BLaER1 treated with 17β-estradiol and CSF1 and Interleukin-3, amounts not matched to agents 10 nM and 100 nM (cell line): ENCODE data around the gene EPB41L1.

Experiments
- H3K27ac ChIP-seq, 11 experiments: shearing (Covaris generic); formaldehyde crosslinking; 2 replicates each; pipeline ENCODE4 v1.8.1; 2022
- H3K27me3 ChIP-seq, 11 experiments: shearing (Covaris generic); formaldehyde crosslinking; 2 replicates each; pipeline ENCODE4 v1.8.1; 2022
- H3K36me3 ChIP-seq, 11 experiments: shearing (Covaris generic); formaldehyde crosslinking; 2 replicates each; pipeline ENCODE4 v1.8.1; 2022
- H3K4me1 ChIP-seq, 10 experiments: shearing (Covaris generic); formaldehyde crosslinking; 2 replicates each; pipeline ENCODE4 v1.8.1; 2022
- H3K4me2 ChIP-seq, 11 experiments: shearing (Covaris generic); formaldehyde crosslinking; 2 replicates each; pipeline ENCODE4 v1.8.1; 2022
- H3K4me3 ChIP-seq, 10 experiments: shearing (Covaris generic); formaldehyde crosslinking; 2 replicates each; pipeline ENCODE4 v1.8.1; 2022
- H3K9ac ChIP-seq, 11 experiments: shearing (Covaris generic); formaldehyde crosslinking; 2 replicates each; pipeline ENCODE4 v1.8.1; 2022
- H3K9me3 ChIP-seq, 11 experiments: shearing (Covaris generic); formaldehyde crosslinking; replicated peaks in 1 of 11; 2 replicates each; pipeline ENCODE4 v1.8.1; 2022
- H4K20me1 ChIP-seq, 11 experiments: shearing (Covaris generic); formaldehyde crosslinking; 2 replicates each; pipeline ENCODE4 v1.8.1; 2022
- Cebpa-rat ChIP-seq, 11 experiments: shearing (Covaris generic); IDR thresholded peaks; 2 replicates each; pipeline ENCODE4 v1.8.1; 2022

EPB41L1 gene

DNA sequence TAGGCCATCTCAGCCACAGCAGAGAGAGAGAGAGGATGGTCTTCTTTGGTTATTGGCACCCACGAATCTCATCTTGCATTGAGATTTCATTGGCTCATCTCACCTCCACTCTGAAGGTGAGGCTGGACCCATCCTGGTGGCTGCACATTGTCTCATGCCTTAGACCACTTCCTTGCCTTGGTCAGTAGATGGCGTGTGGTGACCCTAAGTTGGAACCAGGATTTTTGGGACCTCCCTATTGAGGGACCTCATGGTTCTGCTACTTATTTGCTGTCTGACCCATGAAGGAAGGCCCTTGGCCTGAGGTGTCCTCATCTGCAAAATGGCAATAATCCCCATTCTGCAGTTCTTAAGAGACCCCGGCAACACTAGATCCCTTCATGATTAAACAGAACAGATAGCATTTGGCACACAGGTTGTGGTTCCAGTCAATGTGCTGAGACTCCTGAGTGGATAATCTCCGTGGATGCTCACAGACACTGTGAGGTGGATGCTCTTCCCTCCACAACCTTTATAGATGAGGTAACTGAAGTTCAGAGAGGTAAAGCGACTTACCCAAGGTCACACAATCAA lies 60.2 kb downstream of the EPB41L1 start:
- Histone ChIP-seq H3K9ac (no peak overlapping the region), H3K27me3 (no peaks in the 10 kb centered on the region), H4K20me1 (0 out of 22 replicates have a peak, but pooled peaks cover 0 to 4% (median 0%) of the 10 kb centered on the region in 11 experiments), H3K36me3 (no peaks in the 10 kb centered on the region), H3K4me3 (no peak overlapping the region), H3K4me2 (no peak overlapping the region), H3K27ac (no peak overlapping the region), H3K9me3 (no peaks in the 10 kb centered on the region), H3K4me1 (no peaks in the 10 kb centered on the region)
- no peak for TF ChIP-seq Cebpa-rat (IDR thresholded peaks at IDR 0.05)

GRCh38 chr20:36215778-36216177 lies 61.2 kb downstream of the EPB41L1 start:
- no peaks in the 10 kb centered on the region for H3K27me3 ChIP-seq
- no peak overlapping the region for H3K4me3 ChIP-seq
- H3K36me3 ChIP-seq = no peaks in the 10 kb centered on the region
- no peaks in the 10 kb centered on the region for H3K9me3 ChIP-seq
- no peak overlapping the region for H3K27ac ChIP-seq
- H3K4me2 ChIP-seq = no peak overlapping the region
- 0 out of 22 replicates have a peak, but pooled peaks cover 0 to 4% (median 0%) of the 10 kb centered on the region in 11 experiments for H4K20me1 ChIP-seq
- TF ChIP-seq Cebpa-rat (IDR thresholded peaks at IDR 0.05) = no peak
- no peak overlapping the region for H3K9ac ChIP-seq
- H3K4me1 ChIP-seq = no peaks in the 10 kb centered on the region

DNA sequence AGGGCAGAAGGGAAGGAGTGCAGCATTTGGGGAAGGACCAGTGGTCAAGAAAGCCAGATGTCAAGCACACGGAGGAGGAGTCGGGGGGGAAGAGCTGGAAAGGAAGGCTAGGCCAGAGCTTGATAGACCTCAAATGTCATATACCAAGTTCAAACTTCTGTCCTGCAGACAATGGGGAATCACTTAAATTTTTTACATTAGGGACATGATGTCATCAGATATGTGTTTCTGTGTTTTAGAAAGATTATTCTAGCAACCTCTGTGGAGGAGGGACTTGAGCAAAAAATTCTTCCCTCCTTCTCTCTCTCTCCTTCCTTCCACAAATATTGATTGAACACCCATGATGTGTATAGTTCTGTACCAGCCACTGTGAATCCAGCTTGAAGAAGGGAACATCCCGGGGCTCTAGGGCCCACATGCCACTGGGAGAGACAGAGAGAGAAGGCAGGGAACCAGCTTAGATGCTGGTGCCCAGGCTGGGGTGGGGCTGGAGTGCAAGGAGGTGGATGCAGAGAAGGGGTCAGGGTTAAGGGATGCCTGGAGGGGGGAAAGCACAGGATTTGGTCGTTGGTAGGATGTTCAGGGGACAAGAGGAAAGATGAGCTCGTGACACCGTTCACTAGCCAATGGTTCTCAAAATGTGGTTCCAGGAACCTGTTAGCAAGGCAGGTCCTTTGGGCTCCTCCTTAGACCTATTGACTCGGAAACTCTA lies 61.9 kb downstream of the EPB41L1 start:
- no peak overlapping the region for H3K4me2 ChIP-seq
- H3K9ac ChIP-seq = no peak overlapping the region
- no peaks in the 10 kb centered on the region for H3K9me3 ChIP-seq
- H3K4me3 ChIP-seq = no peak overlapping the region
- no peaks in the 10 kb centered on the region for H3K4me1 ChIP-seq
- no peaks in the 10 kb centered on the region for H3K27me3 ChIP-seq
- H3K36me3 ChIP-seq = no peaks in the 10 kb centered on the region
- H3K27ac ChIP-seq = no peak overlapping the region
- 0 out of 22 replicates have a peak, but pooled peaks cover 0 to 4% (median 0%) of the 10 kb centered on the region in 11 experiments for H4K20me1 ChIP-seq
- no peak for TF ChIP-seq Cebpa-rat (IDR thresholded peaks at IDR 0.05)

DNA sequence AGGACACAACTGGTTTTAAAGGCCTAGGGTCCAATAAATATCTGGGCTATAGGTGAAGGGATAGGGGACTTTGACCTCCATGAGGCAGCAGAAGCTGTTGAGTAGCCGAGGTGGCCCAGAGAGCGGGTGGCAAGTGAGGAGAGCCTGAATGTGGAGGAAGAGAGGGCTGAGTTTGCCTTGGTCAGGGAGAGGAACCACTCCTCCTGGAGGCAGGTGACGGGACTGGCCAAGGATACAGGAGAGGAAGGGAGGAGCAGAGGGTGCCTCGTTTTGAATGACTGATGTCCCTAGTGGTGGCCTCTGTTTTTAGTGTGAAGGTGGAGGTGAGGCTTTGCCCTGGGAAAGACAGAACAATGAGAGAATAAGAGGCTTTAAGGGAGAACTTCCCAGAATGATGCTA lies 62.7 kb downstream of the EPB41L1 start:
- Histone ChIP-seq H3K4me2 (no peak overlapping the region), H3K4me1 (no peaks in the 10 kb centered on the region), H3K9me3 (no peaks in the 10 kb centered on the region), H3K27ac (no peak overlapping the region), H3K4me3 (no peak overlapping the region), H3K27me3 (no peaks in the 10 kb centered on the region), H4K20me1 (0 out of 22 replicates have a peak, but pooled peaks cover 0 to 4% (median 0%) of the 10 kb centered on the region in 11 experiments), H3K36me3 (no peaks in the 10 kb centered on the region; a peak in 1 of 22 replicates), H3K9ac (no peak overlapping the region)
- no peak for TF ChIP-seq Cebpa-rat (IDR thresholded peaks at IDR 0.05)

- TF ChIP-seq Cebpa-rat (IDR thresholded peaks at IDR 0.05) = no peak
- 0 out of 22 replicates have a peak, but pooled peaks cover 0 to 4% (median 0%) of the 10 kb centered on the region in 11 experiments for H4K20me1 ChIP-seq
- H3K4me2 ChIP-seq = no peak overlapping the region
- no peaks in the 10 kb centered on the region for H3K27me3 ChIP-seq
- H3K9me3 ChIP-seq = no peaks in the 10 kb centered on the region
- no peak overlapping the region for H3K4me3 ChIP-seq
- H3K36me3 ChIP-seq = no peaks in the 10 kb centered on the region; a peak in 1 of 22 replicates
- no peak overlapping the region for H3K27ac ChIP-seq
- H3K4me1 ChIP-seq = no peaks in the 10 kb centered on the region
- H3K9ac ChIP-seq = no peak overlapping the region
Observed at GRCh38 chr20:36218380-36219064, 64.0 kb downstream of the EPB41L1 start.

- Histone ChIP-seq H3K4me2 (no peak overlapping the region), H3K36me3 (no peaks in the 10 kb centered on the region; a peak in 1 of 22 replicates), H3K27me3 (no peaks in the 10 kb centered on the region), H3K9ac (no peak overlapping the region), H4K20me1 (0 out of 22 replicates have a peak, but pooled peaks cover 0 to 4% (median 0%) of the 10 kb centered on the region in 11 experiments), H3K4me1 (no peaks in the 10 kb centered on the region), H3K4me3 (no peak overlapping the region), H3K27ac (no peak overlapping the region), H3K9me3 (no peaks in the 10 kb centered on the region)
- no peak for TF ChIP-seq Cebpa-rat (IDR thresholded peaks at IDR 0.05)
Observed at GRCh38 chr20:36219671-36220220, 65.2 kb downstream of the EPB41L1 start.

DNA sequence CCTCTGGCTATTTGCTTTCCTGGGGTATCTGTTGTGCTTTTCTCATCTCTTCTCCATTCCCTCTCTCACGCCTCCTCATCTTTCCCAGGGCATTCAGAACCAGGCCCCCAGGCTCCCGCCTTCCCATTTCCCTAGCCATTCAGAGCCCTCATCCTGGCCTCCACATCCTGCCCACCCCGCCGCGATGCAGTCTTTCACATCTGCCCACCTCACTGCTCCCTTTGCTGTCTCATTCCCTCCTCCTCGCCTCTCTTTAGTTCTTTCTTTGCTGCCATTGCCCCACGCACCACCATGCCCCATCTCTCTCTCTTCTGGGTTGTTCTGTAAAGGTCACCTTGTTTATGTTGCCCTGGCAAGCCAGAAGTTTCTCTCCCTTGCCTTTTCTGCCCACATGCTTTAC lies 71.1 kb downstream of the EPB41L1 start:
- TF ChIP-seq Cebpa-rat (IDR thresholded peaks at IDR 0.05) = no peak
- Histone ChIP-seq H4K20me1 (no peaks in the 10 kb centered on the region; a peak in 1 of 22 replicates), H3K36me3 (no peaks in the 10 kb centered on the region; a peak in 1 of 22 replicates), H3K9ac (no peak overlapping the region), H3K27ac (no peak overlapping the region), H3K4me1 (no peaks in the 10 kb centered on the region), H3K9me3 (no peaks in the 10 kb centered on the region), H3K4me2 (no peak overlapping the region), H3K27me3 (no peaks in the 10 kb centered on the region), H3K4me3 (no peak overlapping the region)

GRCh38 chr20:36228770-36229169 lies 74.2 kb downstream of the EPB41L1 start:
- no peak overlapping the region for H3K9ac ChIP-seq
- TF ChIP-seq Cebpa-rat (IDR thresholded peaks at IDR 0.05) = no peak
- no peaks in the 10 kb centered on the region; a peak in 1 of 22 replicates for H4K20me1 ChIP-seq
- no peaks in the 10 kb centered on the region for H3K27me3 ChIP-seq
- H3K4me3 ChIP-seq = no peak overlapping the region
- no peak overlapping the region for H3K27ac ChIP-seq
- no peaks in the 10 kb centered on the region for H3K36me3 ChIP-seq
- no peaks in the 10 kb centered on the region for H3K9me3 ChIP-seq
- no peak overlapping the region for H3K4me2 ChIP-seq
- H3K4me1 ChIP-seq = no peaks in the 10 kb centered on the region

- H3K4me1 ChIP-seq = no peaks in the 10 kb centered on the region
- no peaks in the 10 kb centered on the region for H3K36me3 ChIP-seq
- H3K9me3 ChIP-seq = no peaks in the 10 kb centered on the region
- no peak for TF ChIP-seq Cebpa-rat (IDR thresholded peaks at IDR 0.05)
- H3K9ac ChIP-seq = no peak overlapping the region
- no peaks in the 10 kb centered on the region for H3K27me3 ChIP-seq
- no peak overlapping the region for H3K4me2 ChIP-seq
- no peak overlapping the region for H3K4me3 ChIP-seq
- no peak overlapping the region for H3K27ac ChIP-seq
- no peaks in the 10 kb centered on the region; a peak in 1 of 22 replicates for H4K20me1 ChIP-seq
Observed at GRCh38 chr20:36230019-36230418, 75.5 kb downstream of the EPB41L1 start.
